GM19035 (cell line): ENCODE results near the gene KRT38.
"Not testable (repeated sequence)": the region's sequence is repeated elsewhere in the genome, so short reads cannot be mapped to it uniquely, and the experiment has no call there.

Experiments
- ATAC-seq: cut with Tn5 transposase; IDR thresholded peaks from one replicate; pipeline ENCODE4 v1.9.1; 2021; ENCODE audit not compliant: unreplicated experiment

The KRT38 gene

DNA sequence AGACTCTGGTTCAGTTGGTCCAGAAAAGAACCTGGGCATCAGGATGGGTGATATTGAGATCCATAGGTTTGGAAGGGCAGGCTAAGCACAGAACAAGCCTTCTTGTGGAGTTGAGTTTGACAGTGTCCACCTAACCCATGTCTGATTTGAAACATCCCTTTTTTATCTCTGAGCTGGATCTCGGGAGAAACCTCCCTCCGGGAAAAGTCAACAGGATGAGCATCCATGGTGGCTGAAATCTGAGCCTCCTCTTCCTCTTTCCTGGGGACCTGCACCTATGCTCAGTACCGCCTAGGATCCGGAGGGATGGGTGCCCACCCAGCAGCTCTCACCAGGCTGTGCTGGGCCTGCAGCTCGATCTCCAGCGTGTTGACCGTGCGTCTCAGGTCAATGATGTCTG is 23.0 kb upstream of the KRT38 start:
- no peak for ATAC-seq

DNA sequence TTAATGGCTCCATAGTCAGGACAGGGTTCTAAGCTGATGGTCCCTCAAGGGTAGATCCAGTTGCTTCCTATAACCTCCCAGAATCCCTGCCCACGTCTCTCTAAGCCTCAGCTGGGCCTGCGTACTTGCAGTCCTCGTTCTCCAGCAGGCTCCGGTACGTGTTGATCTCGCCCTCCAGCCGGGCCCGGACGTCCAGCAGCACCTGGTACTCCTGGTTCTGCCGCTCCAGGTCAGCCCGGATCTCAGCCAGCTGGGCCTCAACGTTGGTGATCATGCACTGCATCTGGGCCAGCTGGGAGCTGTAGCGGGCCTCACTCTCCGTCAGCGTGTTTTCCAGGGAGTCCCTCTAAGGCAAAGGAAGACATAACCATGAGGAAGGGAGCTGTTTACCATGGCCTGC is 21.9 kb upstream of the KRT38 start:
- ATAC-seq = no peak

DNA sequence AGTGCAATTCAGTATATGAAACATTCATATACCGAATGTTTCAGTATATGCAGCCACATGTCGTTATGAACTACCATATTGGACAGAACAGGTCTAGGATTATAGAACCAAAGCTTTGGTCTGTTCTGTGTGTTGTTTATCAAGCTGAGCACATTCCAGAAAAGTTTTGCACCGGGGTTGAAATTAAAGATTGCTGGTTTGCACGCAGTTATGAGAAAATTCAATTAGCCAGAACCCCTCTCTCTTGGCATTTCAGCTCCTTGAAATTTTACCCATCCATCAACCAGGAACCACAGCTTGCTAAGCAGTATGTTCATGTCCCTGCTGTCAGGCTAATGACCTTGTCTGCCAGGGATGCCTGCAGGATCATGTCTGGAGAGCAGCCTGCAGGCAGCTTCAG is 16.9 kb upstream of the KRT38 start:
- no peak for ATAC-seq

DNA sequence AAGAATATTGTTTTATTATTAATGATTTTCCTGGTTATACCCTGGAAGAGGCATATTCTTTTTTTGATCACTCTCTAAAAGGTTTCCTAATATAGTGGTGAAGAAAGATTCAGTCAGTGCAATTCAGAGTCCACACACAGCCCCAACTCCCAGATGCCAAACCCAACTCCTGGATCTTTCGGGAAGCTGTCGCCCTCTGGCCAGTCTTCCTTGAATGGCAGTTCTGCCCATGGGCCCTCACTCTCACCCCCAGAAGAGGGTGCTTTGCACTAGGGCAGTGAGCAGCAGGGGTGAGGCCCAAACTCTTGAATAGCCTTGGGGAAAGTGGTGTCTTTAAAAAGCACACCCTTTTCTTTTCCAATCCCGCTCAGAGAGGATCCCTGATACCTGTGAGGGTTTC is 15.4 kb upstream of the KRT38 start:
- ATAC-seq = no peak

DNA sequence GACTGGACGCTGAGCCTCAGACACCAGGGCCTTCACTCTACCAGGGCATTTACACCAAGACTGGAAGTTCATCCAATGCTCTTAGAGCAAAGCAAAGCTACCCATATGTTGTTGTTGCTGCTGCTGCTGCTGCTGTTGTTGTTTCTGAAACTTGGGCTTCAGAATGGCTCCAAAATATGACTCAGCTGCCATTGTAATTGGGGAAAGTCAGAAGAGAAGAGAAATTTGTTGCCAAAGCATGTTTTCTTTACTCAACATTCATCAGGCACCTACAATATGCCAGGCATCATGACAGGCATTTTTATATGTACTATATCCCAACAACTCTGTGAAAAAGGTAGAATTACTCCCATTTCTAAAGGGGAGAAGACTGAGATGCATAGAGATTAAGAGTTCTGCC is 14.5 kb upstream of the KRT38 start:
- ATAC-seq = no peak

DNA sequence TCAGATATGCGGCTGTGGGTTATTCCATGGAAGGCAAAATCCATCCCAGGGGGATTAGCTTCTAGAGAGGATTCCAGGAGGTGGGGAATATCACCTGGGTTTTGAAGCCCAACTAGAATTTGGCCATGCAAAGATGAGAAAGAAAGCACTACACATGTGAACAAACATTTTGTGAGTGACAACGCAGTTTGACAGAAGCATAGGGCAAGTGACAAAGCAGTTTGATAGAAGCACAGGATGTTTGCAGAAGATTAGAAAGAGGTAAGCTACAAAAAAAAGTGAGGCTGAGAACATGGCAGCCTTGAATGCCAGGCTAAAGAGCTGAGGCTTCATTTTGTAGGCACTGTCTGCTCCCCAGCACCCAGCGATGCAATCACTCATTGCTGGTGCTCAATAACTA is 12.3 kb upstream of the KRT38 start:
- ATAC-seq = no peak

DNA sequence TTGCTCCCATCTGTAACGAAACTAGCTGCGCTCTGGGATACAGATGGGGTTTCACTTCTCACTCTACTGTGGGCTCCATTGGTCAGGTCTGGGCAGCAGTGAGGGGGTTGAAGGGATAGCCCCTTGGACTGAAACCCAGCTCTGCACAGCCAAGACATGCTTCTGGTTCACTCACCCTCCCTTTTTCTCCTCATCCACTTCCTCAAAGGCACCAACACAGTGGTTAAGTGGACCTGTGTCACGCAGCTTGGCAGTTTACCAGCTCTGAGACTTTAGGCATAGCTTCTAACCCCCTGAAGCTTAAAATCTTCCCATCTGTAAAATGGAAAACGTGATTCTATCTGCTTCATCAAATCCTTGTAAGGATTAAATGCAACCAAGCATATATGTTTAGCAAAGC is 11.5 kb upstream of the KRT38 start:
- no peak for ATAC-seq

DNA sequence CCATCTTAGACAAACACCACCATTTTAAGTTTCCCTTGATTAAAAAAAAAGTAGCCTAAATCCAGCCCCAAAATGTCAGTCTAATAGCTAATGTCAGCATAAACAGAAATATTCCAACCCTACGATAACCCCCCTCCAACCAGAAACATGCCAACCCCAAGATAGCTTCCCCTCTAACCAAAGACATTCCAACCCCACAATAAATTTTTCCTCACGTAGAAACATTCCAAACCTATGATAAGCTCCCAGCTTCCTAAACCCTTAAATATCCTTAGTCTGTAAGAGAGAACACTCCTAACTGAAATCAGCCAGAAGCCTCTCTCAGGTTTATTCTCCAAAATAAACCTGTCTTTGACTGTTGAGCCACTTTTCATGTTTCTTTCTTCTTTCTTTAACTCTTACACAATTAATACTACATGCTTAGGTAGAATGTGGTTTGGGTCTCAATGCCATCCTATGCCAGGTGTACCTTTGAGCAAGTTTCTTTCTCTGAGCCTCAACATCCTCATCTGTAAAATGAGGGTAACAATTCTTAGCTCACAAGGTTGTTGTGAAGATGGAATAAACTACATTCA is 10.5 kb upstream of the KRT38 start:
- no peak for ATAC-seq

DNA sequence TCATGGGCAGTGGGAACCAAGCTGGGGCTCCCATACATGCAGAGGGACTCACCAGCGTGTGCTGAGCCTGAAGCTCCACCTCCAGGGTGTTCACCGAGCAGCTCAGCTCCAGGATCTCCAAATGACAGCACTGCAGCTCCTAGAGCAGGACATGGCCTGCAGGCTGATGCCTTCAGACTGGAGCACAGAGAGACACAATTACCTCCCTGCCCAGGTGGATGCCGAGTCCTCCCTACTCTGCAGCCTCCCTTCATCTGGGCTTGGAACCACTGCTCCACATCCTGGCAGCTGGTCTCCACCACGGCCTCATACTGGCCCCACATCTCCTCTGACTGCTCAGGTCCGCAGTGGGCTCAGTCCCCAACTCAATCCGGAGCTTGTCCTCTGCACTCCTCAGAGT is 8.2 kb upstream of the KRT38 start:
- ATAC-seq = no peak

DNA sequence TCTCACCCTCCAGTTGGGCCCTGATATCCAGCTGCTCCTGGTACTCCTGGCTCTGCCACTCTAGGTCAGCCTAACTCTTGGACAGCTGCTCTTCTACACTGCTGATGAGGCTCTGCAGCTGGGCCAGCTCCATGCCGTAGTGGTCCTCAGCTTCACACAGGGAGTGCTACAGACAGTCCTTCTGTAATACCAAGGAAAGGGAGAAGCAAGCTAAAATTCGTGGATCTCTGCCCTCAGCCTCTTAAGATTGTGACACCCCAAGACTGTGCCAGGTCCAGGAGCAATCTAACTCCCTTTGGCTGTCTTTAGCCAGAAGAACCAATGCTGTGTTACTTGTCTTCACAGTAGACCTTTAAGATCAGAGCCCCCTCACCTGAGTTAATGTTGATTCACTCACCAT is 7.7 kb upstream of the KRT38 start:
- no peak for ATAC-seq

DNA sequence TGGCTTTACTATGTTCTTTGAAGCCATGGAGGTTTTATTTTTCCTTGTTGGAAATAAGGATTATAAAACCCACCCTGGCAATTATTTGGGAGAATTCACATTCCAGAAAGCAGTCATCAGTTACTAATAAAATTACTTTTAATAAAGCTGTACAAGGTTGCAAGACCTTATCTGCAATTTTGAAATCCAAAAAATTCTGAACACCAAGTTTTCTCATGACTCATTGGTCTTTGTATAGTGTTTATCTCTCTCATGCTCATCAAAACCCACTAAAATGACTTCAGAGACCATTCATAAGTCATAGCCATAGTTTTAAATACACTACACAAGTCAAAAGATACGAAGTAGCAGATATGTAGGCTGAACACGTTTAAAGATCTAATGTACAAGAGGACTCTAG is 6.0 kb upstream of the KRT38 start:
- no peak for ATAC-seq

DNA sequence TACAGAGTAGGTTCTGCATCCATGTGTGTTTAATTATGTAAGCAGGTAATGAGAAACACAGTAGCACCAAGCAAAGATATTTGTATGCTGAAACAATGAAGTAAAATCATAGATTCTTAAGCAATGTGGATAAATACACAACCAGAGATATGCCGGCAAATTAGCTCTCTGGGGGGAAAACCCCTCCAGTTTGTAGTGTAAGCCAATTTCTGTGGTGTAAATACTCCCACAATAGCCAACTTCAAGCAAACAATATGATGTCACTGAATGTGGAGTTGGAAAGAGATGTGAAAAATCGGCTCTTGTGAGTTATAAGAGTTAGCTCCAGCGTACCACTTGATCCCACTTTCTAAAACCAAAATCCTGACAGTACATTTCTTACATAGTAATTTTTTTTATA is 3.9 kb upstream of the KRT38 start:
- no peak for ATAC-seq

DNA sequence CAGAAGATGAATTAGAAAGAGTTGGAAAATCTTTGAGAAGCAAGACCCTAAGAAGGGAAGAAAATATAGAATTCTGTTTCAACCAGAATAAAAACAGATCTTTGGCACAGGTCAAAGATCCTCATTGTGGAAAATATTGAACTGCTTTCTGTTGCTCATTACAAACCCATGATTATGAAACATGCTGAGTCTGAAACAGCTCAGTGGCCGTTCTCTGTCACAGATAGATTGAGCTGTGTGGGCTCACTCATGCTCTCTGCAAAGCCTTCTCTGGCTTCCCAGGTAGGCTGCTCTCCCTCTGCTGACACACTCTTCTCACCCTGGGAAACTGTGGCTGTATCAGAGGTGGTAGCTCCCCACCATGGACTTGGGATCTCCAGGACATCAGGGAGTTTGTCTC is 3.4 kb upstream of the KRT38 start:
- no peak for ATAC-seq

DNA sequence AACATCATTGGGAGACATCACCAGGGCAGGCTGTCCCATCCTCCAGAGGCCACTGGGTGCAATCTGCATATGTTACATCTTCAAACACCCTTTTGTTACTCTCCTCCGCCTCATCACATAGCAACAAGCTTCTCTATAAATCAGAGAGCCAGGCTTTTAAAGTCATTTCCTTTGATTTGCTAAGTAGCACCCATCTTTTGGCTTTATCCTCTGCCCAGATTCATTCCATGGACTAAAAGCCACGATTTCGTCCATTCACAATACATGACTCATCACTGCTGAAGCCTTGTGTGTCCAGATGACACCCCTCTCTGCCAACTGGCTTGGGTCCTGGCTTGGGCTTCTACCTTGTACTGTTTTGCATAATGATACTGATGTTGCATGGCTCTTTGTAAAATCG is 2.0 kb upstream of the KRT38 start:
- ATAC-seq = no peak

DNA sequence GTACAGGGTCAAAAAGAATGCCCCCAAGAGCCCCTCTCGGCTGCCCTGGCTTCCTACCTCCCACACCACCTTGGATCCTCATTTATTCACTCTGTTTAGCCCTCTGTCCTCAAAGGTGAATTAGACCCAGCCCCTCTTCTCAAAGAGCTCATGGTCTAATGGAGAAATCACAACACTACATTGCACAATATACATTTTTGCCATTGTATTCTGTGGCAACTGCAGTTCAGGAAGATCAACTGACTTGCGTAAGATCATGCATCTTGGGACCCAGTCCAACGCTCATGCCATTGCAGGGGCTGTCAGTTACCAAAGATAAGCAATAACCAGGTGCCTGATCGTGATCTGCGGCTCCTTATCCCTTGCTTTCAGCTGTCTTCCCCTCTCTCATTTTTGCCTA is 1.4 kb downstream of the KRT38 start:
- ATAC-seq = no peak

DNA sequence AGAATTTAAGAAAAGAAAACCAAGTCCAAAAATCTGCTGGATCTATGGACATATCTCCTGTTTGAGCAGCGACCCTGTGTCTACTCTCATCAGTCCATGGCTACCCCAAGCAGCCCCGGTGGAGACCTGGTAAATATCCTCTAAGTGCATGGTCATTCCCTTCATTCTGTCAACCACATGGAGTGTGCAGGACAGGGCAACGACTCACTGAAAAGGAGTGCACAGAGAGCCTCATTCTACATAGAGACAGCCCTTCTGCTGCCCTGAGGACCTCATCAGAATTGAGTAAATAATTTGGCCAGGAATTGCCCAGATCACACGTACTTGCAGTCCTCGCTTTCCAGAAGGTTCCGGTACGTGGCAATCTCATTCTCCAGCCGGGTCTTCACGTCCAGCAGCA is 3.0 kb downstream of the KRT38 start:
- no peak for ATAC-seq

DNA sequence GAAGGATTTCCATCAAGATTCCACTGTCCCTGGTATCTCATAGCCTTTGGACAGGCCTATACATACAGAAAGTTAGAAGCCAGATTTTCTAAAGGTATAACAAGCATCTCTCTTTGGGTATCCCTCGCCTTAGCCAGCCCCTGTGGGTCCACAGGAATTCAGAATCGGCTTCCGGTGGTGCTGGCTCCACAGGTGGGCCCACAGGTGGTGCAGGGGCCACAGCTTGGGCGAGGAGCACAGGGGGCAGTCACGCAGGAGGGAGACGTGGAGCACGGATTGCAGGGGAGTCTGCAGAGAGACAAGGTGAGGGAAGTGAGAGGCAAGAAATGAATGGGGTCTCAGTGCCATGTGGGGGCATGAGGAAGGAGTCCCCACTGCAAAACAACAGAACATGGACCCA is 3.5 kb downstream of the KRT38 start:
- ATAC-seq = no peak

DNA sequence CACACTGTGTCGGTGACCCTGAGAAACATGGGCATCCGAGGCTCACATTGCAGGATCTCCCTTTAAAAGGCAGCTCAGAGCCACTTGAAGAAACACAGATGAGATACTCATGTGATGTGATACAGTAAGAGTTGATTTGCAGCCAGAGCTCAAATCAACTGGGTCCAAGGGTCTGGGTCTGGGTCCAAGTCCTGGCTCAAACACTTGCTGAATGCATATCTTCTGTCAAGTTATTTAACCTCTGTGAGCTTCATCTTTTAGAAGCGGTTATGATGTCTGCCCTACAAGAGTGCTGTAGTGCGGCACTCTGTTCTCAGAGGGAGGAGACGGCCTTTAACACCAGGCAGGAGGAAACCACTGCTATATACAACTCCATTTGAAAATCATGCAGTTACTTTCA is 6.4 kb downstream of the KRT38 start:
- no peak for ATAC-seq

DNA sequence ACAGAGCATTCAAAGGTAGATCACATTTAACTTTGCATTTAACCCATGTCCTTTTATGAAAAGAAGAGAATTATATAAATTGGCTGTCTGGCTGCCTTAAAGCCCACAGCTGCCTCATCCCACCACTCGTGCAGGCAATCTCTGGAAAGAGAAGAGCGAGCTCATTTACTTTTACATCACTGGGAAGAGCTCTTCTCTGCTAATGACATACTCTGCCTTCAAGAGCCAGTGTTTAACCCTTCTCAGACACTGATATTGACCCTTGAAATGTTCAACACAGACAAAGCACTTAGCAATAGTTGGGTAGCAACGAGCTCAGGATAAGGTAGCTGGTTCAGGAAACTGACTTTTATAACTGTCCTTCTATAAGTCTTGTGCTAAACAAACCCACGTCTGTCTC is 6.8 kb downstream of the KRT38 start:
- ATAC-seq = no peak

DNA sequence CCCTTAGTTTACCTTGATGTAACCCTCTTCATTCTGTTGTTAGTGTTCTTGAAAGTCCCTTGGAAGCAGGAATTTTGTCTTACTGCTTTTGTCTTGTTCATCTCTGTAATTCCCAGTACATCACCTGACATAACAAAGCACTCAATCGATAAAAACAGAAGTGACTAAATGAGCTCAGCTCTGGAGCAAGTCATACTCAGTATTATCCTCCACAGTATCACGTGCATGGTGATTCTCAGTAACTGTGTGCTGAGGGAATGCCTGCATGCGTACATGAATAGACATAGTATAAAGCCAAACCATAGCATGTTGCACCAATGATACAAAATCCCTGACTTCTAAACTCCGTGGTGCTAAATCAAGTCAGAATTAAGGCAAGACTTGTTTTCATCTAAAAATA is 7.2 kb downstream of the KRT38 start:
- ATAC-seq = no peak

DNA sequence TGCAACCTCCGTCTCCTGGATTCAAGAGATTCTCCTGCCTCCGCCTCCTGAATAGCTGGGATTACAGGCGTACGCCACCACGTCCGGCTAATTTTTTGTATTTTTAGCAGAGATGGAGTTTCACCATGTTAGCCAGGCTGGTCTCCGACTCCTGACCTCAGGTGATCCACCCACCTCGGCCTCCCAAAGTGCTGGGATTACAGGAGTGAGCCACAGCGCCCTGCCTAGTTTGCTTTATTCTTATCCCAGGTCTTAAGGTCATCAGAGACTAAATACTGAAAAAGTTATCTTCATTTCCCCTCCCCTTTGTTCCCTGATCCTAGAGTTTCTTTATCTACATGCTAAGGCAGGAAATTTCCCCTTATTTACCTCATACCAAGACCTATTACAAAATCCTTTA is 10.4 kb downstream of the KRT38 start:
- ATAC-seq = not testable (repeated sequence)

DNA sequence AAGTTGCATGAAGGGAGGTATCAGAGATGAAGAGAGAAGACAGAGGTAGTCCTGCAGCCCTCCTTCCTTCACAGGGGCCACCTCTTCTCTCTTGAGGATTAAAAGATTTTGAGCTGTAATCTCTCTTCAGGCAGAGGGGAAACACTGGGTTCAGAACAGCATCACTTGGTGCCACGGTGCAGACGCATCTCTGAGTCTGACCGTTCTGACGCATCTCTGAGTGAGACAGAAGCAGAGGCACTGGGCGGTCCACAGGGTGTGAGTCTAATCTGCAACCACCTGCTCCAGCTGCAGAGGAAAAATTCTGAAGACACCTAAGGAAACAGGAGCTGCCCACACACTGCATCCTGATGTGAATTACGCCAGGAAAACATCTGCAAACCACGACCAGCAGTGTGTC is 11.1 kb downstream of the KRT38 start:
- ATAC-seq = no peak

DNA sequence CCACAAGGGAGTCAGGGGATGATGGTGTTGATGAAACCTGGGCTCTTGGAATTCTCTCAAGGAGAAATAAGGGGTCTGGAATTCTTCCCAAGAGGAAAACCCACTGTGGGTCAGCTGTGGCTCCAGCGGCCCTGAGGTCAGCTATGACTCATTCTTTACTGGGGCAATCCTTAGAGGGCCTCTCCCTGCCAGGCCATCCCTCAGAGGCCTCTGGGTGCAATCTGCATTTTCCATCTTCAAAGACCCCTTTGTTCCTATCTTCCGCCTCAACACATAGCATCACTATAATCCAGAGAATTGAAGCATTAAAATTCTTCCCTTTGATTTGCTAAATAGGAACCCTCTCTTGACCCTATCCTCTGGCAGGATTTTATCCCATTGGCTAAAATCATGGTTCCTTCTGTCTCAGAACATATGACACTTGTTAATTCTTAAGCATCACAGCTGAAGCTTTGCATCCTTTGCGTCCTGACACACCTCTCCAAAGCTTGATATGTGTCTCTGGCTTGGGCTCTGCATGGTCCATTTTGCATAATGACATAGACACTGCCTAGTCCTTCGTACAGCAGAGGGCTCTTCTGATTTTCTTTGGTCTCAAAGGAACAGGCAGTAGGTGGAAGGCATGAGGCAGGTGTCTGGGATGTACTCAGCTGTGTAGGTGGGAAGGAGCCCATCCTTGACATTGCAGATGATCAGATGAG is 12.0 kb downstream of the KRT38 start:
- ATAC-seq = no peak
